ENCODE measurements around the gene KCTD1. TPM values are rescaled to one million over a fixed set of nuclear protein-coding genes. Genes with fewer than 3 reads are reported as not detected.

Gene KCTD1
- total and polyA plus RNA-seq, 2 donors = 9.3 to 31.8 TPM

GRCh38 chr18:26526966-26527234 is 21.5 kb downstream of the KCTD1 start:
- no peak overlapping the region for H3K27ac ChIP-seq (ENCODE audit: low read depth in 1 of 2, low read length in 1 of 2)
- WGBS = 94% methylated on average over 2 of the region's 2 CpGs

GRCh38 chr18:26526128-26526965 is 22.0 kb downstream of the KCTD1 start:
- Histone ChIP-seq H3K27ac (ENCODE audit: low read depth in 1 of 2, low read length in 1 of 2) (no peak overlapping the region), H3K4me3 (ENCODE audit: low read length in 2 of 2) (no peak overlapping the region), H3K9me3 (ENCODE audit: control insufficient read depth in 2 of 2, insufficient read depth in 1 of 2, low read length in 1 of 2) (no peaks in the 10 kb centered on the region), H3K4me1 (ENCODE audit: control insufficient read depth in 2 of 2, insufficient read depth in 2 of 2, low read length in 2 of 2) (no peaks in the 10 kb centered on the region), H3K27me3 (ENCODE audit: control insufficient read depth in 2 of 2, insufficient read depth in 1 of 2, low read length in 1 of 2) (no peaks in the 10 kb centered on the region), H3K36me3 (ENCODE audit: control insufficient read depth in 2 of 2, insufficient read depth in 2 of 2, low read length in 1 of 2) (no peaks in the 10 kb centered on the region)
- DNase-seq (ENCODE audit: low read depth in 6 of 9, low spot score in 9 of 9) = no peak
- 95% methylated on average over 12 of the region's 12 CpGs for WGBS

More at GRCh38 chr18:26526966-26527234, 21.5 kb downstream of the KCTD1 start:
- DNase-seq (ENCODE audit: low read depth in 6 of 9, low spot score in 9 of 9) = no peak
- Histone ChIP-seq H3K36me3 (ENCODE audit: control insufficient read depth in 2 of 2, insufficient read depth in 2 of 2, low read length in 1 of 2) (no peaks in the 10 kb centered on the region), H3K4me1 (ENCODE audit: control insufficient read depth in 2 of 2, insufficient read depth in 2 of 2, low read length in 2 of 2) (no peaks in the 10 kb centered on the region), H3K9me3 (ENCODE audit: control insufficient read depth in 2 of 2, insufficient read depth in 1 of 2, low read length in 1 of 2) (no peaks in the 10 kb centered on the region), H3K27me3 (ENCODE audit: control insufficient read depth in 2 of 2, insufficient read depth in 1 of 2, low read length in 1 of 2) (no peaks in the 10 kb centered on the region), H3K4me3 (ENCODE audit: low read length in 2 of 2) (no peak overlapping the region)

GRCh38 chr18:26524504-26525351 is 23.6 kb downstream of the KCTD1 start:
- H3K9me3 ChIP-seq (ENCODE audit: control insufficient read depth in 2 of 2, insufficient read depth in 1 of 2, low read length in 1 of 2) = no peaks in the 10 kb centered on the region
- no peaks in the 10 kb centered on the region for H3K36me3 ChIP-seq (ENCODE audit: control insufficient read depth in 2 of 2, insufficient read depth in 2 of 2, low read length in 1 of 2)
- DNase-seq (ENCODE audit: low read depth in 6 of 9, low spot score in 9 of 9) = no peak
- H3K4me1 ChIP-seq (ENCODE audit: control insufficient read depth in 2 of 2, insufficient read depth in 2 of 2, low read length in 2 of 2) = no peaks in the 10 kb centered on the region
- WGBS = 74% methylated on average over 4 of the region's 4 CpGs
- H3K27me3 ChIP-seq (ENCODE audit: control insufficient read depth in 2 of 2, insufficient read depth in 1 of 2, low read length in 1 of 2) = no peaks in the 10 kb centered on the region
- no peak overlapping the region for H3K4me3 ChIP-seq (ENCODE audit: low read length in 2 of 2)
- no peak overlapping the region for H3K27ac ChIP-seq (ENCODE audit: low read depth in 1 of 2, low read length in 1 of 2)

GRCh38 chr18:26524002-26524401 is 24.4 kb downstream of the KCTD1 start:
- 100% methylated on average over 2 of the region's 2 CpGs for WGBS

GRCh38 chr18:26521617-26522016 is 26.7 kb downstream of the KCTD1 start:
- H3K36me3 ChIP-seq (ENCODE audit: control insufficient read depth in 2 of 2, insufficient read depth in 2 of 2, low read length in 1 of 2) = no peaks in the 10 kb centered on the region
- no peak for DNase-seq (ENCODE audit: low read depth in 6 of 9, low spot score in 9 of 9)
- H3K4me3 ChIP-seq (ENCODE audit: low read length in 2 of 2) = no peak overlapping the region
- H3K27ac ChIP-seq (ENCODE audit: low read depth in 1 of 2, low read length in 1 of 2) = no peak overlapping the region
- 61% methylated on average over 4 of the region's 4 CpGs for WGBS
- no peaks in the 10 kb centered on the region for H3K9me3 ChIP-seq (ENCODE audit: control insufficient read depth in 2 of 2, insufficient read depth in 1 of 2, low read length in 1 of 2)
- H3K4me1 ChIP-seq (ENCODE audit: control insufficient read depth in 2 of 2, insufficient read depth in 2 of 2, low read length in 2 of 2) = no peaks in the 10 kb centered on the region
- no peaks in the 10 kb centered on the region for H3K27me3 ChIP-seq (ENCODE audit: control insufficient read depth in 2 of 2, insufficient read depth in 1 of 2, low read length in 1 of 2)

More at GRCh38 chr18:26524002-26524401, 24.4 kb downstream of the KCTD1 start:
- H3K36me3 ChIP-seq (ENCODE audit: control insufficient read depth in 2 of 2, insufficient read depth in 2 of 2, low read length in 1 of 2) = no peaks in the 10 kb centered on the region
- H3K4me1 ChIP-seq (ENCODE audit: control insufficient read depth in 2 of 2, insufficient read depth in 2 of 2, low read length in 2 of 2) = no peaks in the 10 kb centered on the region
- no peak for DNase-seq (ENCODE audit: low read depth in 6 of 9, low spot score in 9 of 9)
- H3K9me3 ChIP-seq (ENCODE audit: control insufficient read depth in 2 of 2, insufficient read depth in 1 of 2, low read length in 1 of 2) = no peaks in the 10 kb centered on the region
- H3K4me3 ChIP-seq (ENCODE audit: low read length in 2 of 2) = no peak overlapping the region
- no peak overlapping the region for H3K27ac ChIP-seq (ENCODE audit: low read depth in 1 of 2, low read length in 1 of 2)
- H3K27me3 ChIP-seq (ENCODE audit: control insufficient read depth in 2 of 2, insufficient read depth in 1 of 2, low read length in 1 of 2) = no peaks in the 10 kb centered on the region

- no peaks in the 10 kb centered on the region for H3K9me3 ChIP-seq (ENCODE audit: control insufficient read depth in 2 of 2, insufficient read depth in 1 of 2, low read length in 1 of 2)
- no peaks in the 10 kb centered on the region for H3K36me3 ChIP-seq (ENCODE audit: control insufficient read depth in 2 of 2, insufficient read depth in 2 of 2, low read length in 1 of 2)
- DNase-seq (ENCODE audit: low read depth in 6 of 9, low spot score in 9 of 9) = no peak
- no peaks in the 10 kb centered on the region for H3K27me3 ChIP-seq (ENCODE audit: control insufficient read depth in 2 of 2, insufficient read depth in 1 of 2, low read length in 1 of 2)
- H3K4me1 ChIP-seq (ENCODE audit: control insufficient read depth in 2 of 2, insufficient read depth in 2 of 2, low read length in 2 of 2) = no peaks in the 10 kb centered on the region
- no peak overlapping the region for H3K27ac ChIP-seq (ENCODE audit: low read depth in 1 of 2, low read length in 1 of 2)
- H3K4me3 ChIP-seq (ENCODE audit: low read length in 2 of 2) = no peak overlapping the region
- 99% methylated on average over 3 of the region's 3 CpGs for WGBS
Measured at GRCh38 chr18:26520974-26521373, 27.4 kb downstream of the KCTD1 start.

- Histone ChIP-seq H3K36me3 (ENCODE audit: control insufficient read depth in 2 of 2, insufficient read depth in 2 of 2, low read length in 1 of 2) (no peaks in the 10 kb centered on the region), H3K27me3 (ENCODE audit: control insufficient read depth in 2 of 2, insufficient read depth in 1 of 2, low read length in 1 of 2) (no peaks in the 10 kb centered on the region), H3K4me1 (ENCODE audit: control insufficient read depth in 2 of 2, insufficient read depth in 2 of 2, low read length in 2 of 2) (no peaks in the 10 kb centered on the region), H3K9me3 (ENCODE audit: control insufficient read depth in 2 of 2, insufficient read depth in 1 of 2, low read length in 1 of 2) (no peaks in the 10 kb centered on the region), H3K4me3 (ENCODE audit: low read length in 2 of 2) (no peak overlapping the region), H3K27ac (ENCODE audit: low read depth in 1 of 2, low read length in 1 of 2) (no peak overlapping the region)
- no peak for DNase-seq (ENCODE audit: low read depth in 6 of 9, low spot score in 9 of 9)
- 98% methylated on average over 4 of the region's 4 CpGs for WGBS
Measured at GRCh38 chr18:26519114-26519513, 29.2 kb downstream of the KCTD1 start.

GRCh38 chr18:26516964-26517363 is 31.4 kb downstream of the KCTD1 start:
- Histone ChIP-seq H3K27ac (ENCODE audit: low read depth in 1 of 2, low read length in 1 of 2) (no peak overlapping the region), H3K36me3 (ENCODE audit: control insufficient read depth in 2 of 2, insufficient read depth in 2 of 2, low read length in 1 of 2) (no peaks in the 10 kb centered on the region), H3K4me1 (ENCODE audit: control insufficient read depth in 2 of 2, insufficient read depth in 2 of 2, low read length in 2 of 2) (no peaks in the 10 kb centered on the region), H3K4me3 (ENCODE audit: low read length in 2 of 2) (no peak overlapping the region), H3K27me3 (ENCODE audit: control insufficient read depth in 2 of 2, insufficient read depth in 1 of 2, low read length in 1 of 2) (no peaks in the 10 kb centered on the region), H3K9me3 (ENCODE audit: control insufficient read depth in 2 of 2, insufficient read depth in 1 of 2, low read length in 1 of 2) (no peaks in the 10 kb centered on the region)
- WGBS = 98% methylated on average over 2 of the region's 2 CpGs
- DNase-seq (ENCODE audit: low read depth in 6 of 9, low spot score in 9 of 9) = no peak

All from thymus (tissue), 11 donors.